ENCODE measurements around the gene COX8C. TPM values are rescaled to one million over a fixed set of nuclear protein-coding genes. Genes with fewer than 3 reads are reported as not detected.

COX8C gene
- total and polyA plus RNA-seq, 10 of the 15 experiments (the other 5 are each of a cell fraction or from before 2014, with no cell fraction given): 0.15 to 0.20 TPM; not detected in 8

DNA sequence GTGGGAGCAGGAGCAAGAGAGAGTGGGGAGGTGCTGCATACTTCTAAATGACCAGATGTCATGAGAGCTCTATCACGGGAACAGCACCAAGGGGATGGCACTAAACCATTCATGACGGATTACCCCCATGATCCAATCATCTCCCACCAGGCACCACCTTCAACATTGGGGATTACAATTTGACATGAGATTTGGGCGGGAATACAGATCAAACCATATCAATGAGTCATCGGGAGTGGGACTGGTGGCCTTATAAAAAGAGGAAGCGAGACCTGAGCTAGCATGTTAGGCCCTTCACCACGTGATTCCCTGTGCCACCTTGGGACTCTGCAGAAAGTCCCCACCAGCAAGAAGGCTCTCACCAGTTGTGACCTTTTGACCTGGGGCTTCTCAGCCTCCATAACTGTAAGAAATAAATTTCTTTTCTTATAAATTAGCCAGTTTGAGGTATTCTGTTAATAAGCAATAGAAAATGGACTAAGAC lies 28.7 kb downstream of the COX8C start (continued):
- TF ChIP-seq MEF2A (IDR thresholded peaks at IDR 0.05; ENCODE audit: insufficient read depth, low read depth, low read length) (peak; percentile 61; the same call in 1 of the 2 replicates), RFX5 (IDR thresholded peaks at IDR 0.05; ENCODE audit: low read depth, low read length) (no peak), NRF1 (conservative IDR thresholded peaks at IDR 0.05; ENCODE audit: low read depth, low read length) (no peak), DPF2 (IDR thresholded peaks at IDR 0.05) (peak; percentile 99), POLR2AphosphoS5 (IDR thresholded peaks at IDR 0.05; ENCODE audit: low read length) (no peak), CEBPB (IDR thresholded peaks at IDR 0.05; ENCODE audit: borderline replicate concordance in 1 of 2, low read depth in 2 of 2, low read length in 2 of 2) (0 out of 4 replicates have a peak, but pooled peaks of 1 of the 2 experiments have one; percentile 68), MTA2 (IDR thresholded peaks at IDR 0.05; ENCODE audit: low read depth) (peak; percentile 90), CBFB (IDR thresholded peaks at IDR 0.05; ENCODE audit: low read depth) (0 out of 2 replicates have a peak, but pooled peaks have one; percentile 28), NFIC (IDR thresholded peaks at IDR 0.05; ENCODE audit: low read depth, low read length) (peak; percentile 92), POU2F2 (IDR thresholded peaks at IDR 0.05; ENCODE audit: borderline replicate concordance, low read depth, low read length) (peak; percentile 29; the same call in 1 of the 3 replicates), NR2C2 (IDR thresholded peaks at IDR 0.05; ENCODE audit: borderline replicate concordance, control insufficient read depth, insufficient read length, low read depth) (no peak), JUNB (IDR thresholded peaks at IDR 0.05) (peak; percentile 55; the same call in 1 of the 2 replicates), BMI1 (IDR thresholded peaks at IDR 0.05; ENCODE audit: borderline replicate concordance) (peak; percentile 76; the same call in 1 of the 2 replicates), ZNF384 (IDR thresholded peaks at IDR 0.05; ENCODE audit: borderline replicate concordance, low read depth, low read length) (no peak), POLR2AphosphoS2 (IDR thresholded peaks at IDR 0.05; ENCODE audit: low read depth, low read length) (no peak), MEF2B (IDR thresholded peaks at IDR 0.05; ENCODE audit: partially characterized antibody, poor library complexity, severe bottlenecking) (peak; percentile 90), TAF1 (IDR thresholded peaks at IDR 0.05; ENCODE audit: borderline replicate concordance, low read depth, low read length) (no peak), IRF5 (IDR thresholded peaks at IDR 0.05; ENCODE audit: borderline replicate concordance) (no peak)
- TF ChIP-seq, protein P1, sequence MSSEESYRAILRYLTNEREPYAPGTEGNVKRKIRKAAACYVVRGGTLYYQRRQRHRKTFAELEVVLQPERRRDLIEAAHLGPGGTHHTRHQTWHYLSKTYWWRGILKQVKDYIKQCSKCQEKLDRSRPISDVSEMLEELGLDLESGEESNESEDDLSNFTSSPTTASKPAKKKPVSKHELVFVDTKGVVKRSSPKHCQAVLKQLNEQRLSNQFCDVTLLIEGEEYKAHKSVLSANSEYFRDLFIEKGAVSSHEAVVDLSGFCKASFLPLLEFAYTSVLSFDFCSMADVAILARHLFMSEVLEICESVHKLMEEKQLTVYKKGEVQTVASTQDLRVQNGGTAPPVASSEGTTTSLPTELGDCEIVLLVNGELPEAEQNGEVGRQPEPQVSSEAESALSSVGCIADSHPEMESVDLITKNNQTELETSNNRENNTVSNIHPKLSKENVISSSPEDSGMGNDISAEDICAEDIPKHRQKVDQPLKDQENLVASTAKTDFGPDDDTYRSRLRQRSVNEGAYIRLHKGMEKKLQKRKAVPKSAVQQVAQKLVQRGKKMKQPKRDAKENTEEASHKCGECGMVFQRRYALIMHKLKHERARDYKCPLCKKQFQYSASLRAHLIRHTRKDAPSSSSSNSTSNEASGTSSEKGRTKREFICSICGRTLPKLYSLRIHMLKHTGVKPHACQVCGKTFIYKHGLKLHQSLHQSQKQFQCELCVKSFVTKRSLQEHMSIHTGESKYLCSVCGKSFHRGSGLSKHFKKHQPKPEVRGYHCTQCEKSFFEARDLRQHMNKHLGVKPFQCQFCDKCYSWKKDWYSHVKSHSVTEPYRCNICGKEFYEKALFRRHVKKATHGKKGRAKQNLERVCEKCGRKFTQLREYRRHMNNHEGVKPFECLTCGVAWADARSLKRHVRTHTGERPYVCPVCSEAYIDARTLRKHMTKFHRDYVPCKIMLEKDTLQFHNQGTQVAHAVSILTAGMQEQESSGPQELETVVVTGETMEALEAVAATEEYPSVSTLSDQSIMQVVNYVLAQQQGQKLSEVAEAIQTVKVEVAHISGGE (CRISPR knock-in tag; IDR thresholded peaks at IDR 0.05): no peak
- TF ChIP-seq, protein P2, sequence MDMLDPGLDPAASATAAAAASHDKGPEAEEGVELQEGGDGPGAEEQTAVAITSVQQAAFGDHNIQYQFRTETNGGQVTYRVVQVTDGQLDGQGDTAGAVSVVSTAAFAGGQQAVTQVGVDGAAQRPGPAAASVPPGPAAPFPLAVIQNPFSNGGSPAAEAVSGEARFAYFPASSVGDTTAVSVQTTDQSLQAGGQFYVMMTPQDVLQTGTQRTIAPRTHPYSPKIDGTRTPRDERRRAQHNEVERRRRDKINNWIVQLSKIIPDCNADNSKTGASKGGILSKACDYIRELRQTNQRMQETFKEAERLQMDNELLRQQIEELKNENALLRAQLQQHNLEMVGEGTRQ (IDR thresholded peaks at IDR 0.05; ENCODE audit: borderline replicate concordance, low read depth, low read length): peak; percentile 65
- TF ChIP-seq, protein P3, sequence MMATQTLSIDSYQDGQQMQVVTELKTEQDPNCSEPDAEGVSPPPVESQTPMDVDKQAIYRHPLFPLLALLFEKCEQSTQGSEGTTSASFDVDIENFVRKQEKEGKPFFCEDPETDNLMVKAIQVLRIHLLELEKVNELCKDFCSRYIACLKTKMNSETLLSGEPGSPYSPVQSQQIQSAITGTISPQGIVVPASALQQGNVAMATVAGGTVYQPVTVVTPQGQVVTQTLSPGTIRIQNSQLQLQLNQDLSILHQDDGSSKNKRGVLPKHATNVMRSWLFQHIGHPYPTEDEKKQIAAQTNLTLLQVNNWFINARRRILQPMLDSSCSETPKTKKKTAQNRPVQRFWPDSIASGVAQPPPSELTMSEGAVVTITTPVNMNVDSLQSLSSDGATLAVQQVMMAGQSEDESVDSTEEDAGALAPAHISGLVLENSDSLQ (IDR thresholded peaks at IDR 0.05): peak; percentile 30; the same call in 1 of the 2 replicates
- TF ChIP-seq, protein P4, sequence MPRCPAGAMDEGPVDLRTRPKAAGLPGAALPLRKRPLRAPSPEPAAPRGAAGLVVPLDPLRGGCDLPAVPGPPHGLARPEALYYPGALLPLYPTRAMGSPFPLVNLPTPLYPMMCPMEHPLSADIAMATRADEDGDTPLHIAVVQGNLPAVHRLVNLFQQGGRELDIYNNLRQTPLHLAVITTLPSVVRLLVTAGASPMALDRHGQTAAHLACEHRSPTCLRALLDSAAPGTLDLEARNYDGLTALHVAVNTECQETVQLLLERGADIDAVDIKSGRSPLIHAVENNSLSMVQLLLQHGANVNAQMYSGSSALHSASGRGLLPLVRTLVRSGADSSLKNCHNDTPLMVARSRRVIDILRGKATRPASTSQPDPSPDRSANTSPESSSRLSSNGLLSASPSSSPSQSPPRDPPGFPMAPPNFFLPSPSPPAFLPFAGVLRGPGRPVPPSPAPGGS (IDR thresholded peaks at IDR 0.05; ENCODE audit: borderline replicate concordance, insufficient read depth, low read depth, low read length, poor library complexity, severe bottlenecking): peak; percentile 45

Measured in GM12878 (cell line).